Mammary epithelial cell (primary cell): Measurements from ENCODE around the gene PIP4K2A.

Experiments
- CTCF ChIP-seq, 2 donors: IDR thresholded peaks in 1 of 2; conservative IDR thresholded peaks in 1 of 2; 2 replicates each; pipeline ENCODE4 v1.5.1; 2011 to 2012; ENCODE audit warnings: inconsistent platforms in 2 of 2, low read length in 2 of 2, mild to moderate bottlenecking in 2 of 2, control low read depth in 1 of 2, low read depth in 1 of 2; ENCODE audit not compliant: insufficient read depth in 1 of 2; ENCODE audit errors: extremely low read depth in 1 of 2
- EZH2 ChIP-seq: IDR thresholded peaks from 2 replicates; pipeline ENCODE4 v1.6.1; 2012; ENCODE audit warnings: low read length, inconsistent platforms, borderline replicate concordance

GRCh38 chr10:22761569-22762220 lies 47.3 kb upstream of the PIP4K2A start:
- no peak for TF ChIP-seq CTCF (conservative IDR thresholded peaks at IDR 0.05 in 1 of 2, IDR thresholded peaks at IDR 0.05 in 1 of 2; ENCODE audit: extremely low read depth in 1 of 2, insufficient read depth in 1 of 2, low read depth in 1 of 2, low read length in 2 of 2)
- no peak for TF ChIP-seq EZH2
